HepG2 (cell line): ENCODE results near the gene FRMD8.

Experiments
- CCAR2 ChIP-seq: fragments of 200-400 bp; formaldehyde crosslinking; optimal IDR thresholded peaks from 2 replicates; pipeline ENCODE3; 2018; ENCODE audit warnings: low read depth, mild to moderate bottlenecking, low read length, moderate library complexity
- CTCF ChIP-seq: sonication (generic); formaldehyde crosslinking; IDR thresholded peaks from 2 replicates; pipeline ENCODE4 v1.5.0; 2020; ENCODE audit warnings: mild to moderate bottlenecking, missing genetic modification reagents, moderate library complexity
- EP300 ChIP-seq, 3 experiments: sonication (generic) in 1 of 3; formaldehyde crosslinking in 1 of 3; IDR thresholded peaks; 2 replicates each; pipeline versions ENCODE4 v1.5.1 to v1.6.1; 2011 to 2020; ENCODE audit warnings: low read depth in 2 of 3, low read length in 2 of 3, borderline replicate concordance in 1 of 3, improper control_type of control experiment in 1 of 3, mild to moderate bottlenecking in 1 of 3, missing genetic modification reagents in 1 of 3, moderate library complexity in 1 of 3
- EZH2 ChIP-seq: conservative IDR thresholded peaks from 2 replicates; pipeline ENCODE4 v1.6.1; 2012; ENCODE audit warnings: mild to moderate bottlenecking, low read depth, low read length, moderate library complexity
- POLR2A ChIP-seq, 2 experiments: IDR thresholded peaks; 2 replicates each; pipeline ENCODE4 v1.6.1; 2011; ENCODE audit warnings: low read depth in 2 of 2, low read length in 2 of 2, mild to moderate bottlenecking in 1 of 2, moderate library complexity in 1 of 2; ENCODE audit not compliant: insufficient read depth in 1 of 2
- RAD21 ChIP-seq: fragments of 450-650 bp; formaldehyde crosslinking; IDR thresholded peaks from 2 replicates; pipeline ENCODE4 v1.5.0; 2020; ENCODE audit warnings: mild to moderate bottlenecking
- TRIM22 ChIP-seq: fragments of 450-650 bp; IDR thresholded peaks from 2 replicates; pipeline ENCODE4 v1.6.1; 2017
- ZKSCAN8 ChIP-seq: IDR thresholded peaks from 2 replicates; pipeline ENCODE4 v1.6.1; 2016; ENCODE audit warnings: borderline replicate concordance, missing genetic modification reagents, missing compliant biosample characterization
- ZNF235 ChIP-seq: sonication (generic); formaldehyde crosslinking; IDR thresholded peaks from 2 replicates; pipeline ENCODE4 v1.8.1; 2023; ENCODE audit warnings: mild to moderate bottlenecking, missing genetic modification reagents, borderline replicate concordance
- ZNF546 ChIP-seq: sonication (generic); formaldehyde crosslinking; conservative IDR thresholded peaks from 2 replicates; pipeline ENCODE4 v1.8.1; 2023; ENCODE audit warnings: mild to moderate bottlenecking, missing genetic modification reagents
- ZNF569 ChIP-seq: sonication (generic); formaldehyde crosslinking; IDR thresholded peaks from 2 replicates; pipeline ENCODE4 v1.5.0; 2020; ENCODE audit warnings: mild to moderate bottlenecking, missing genetic modification reagents, moderate library complexity, borderline replicate concordance
- ZSCAN30 ChIP-seq: sonication (generic); formaldehyde crosslinking; IDR thresholded peaks from 2 replicates; pipeline ENCODE4 v1.5.0; 2020; ENCODE audit warnings: mild to moderate bottlenecking, missing genetic modification reagents

- TF ChIP-seq RAD21 (CRISPR knock-in tag), result no peak
- TF ChIP-seq EZH2, result no peak
- TF ChIP-seq ZNF546, result no peak
- no peak for TF ChIP-seq POLR2A (IDR thresholded peaks at IDR 0.05; ENCODE audit: insufficient read depth in 1 of 2, low read depth in 2 of 2, low read length in 2 of 2)
- TF ChIP-seq ZKSCAN8 (CRISPR knock-in tag), result no peak
- no peak for TF ChIP-seq CTCF (CRISPR knock-in tag)
- no peak for TF ChIP-seq ZSCAN30
- TF ChIP-seq TRIM22, result no peak
- no peak for TF ChIP-seq EP300 (IDR thresholded peaks at IDR 0.05; ENCODE audit: low read depth in 2 of 2, low read length in 2 of 2)
- TF ChIP-seq EP300 (CRISPR knock-in tag; IDR thresholded peaks at IDR 0.05; ENCODE audit: borderline replicate concordance), result no peak
- TF ChIP-seq ZNF569 (CRISPR knock-in tag), result no peak
- TF ChIP-seq CCAR2, result no peak
- TF ChIP-seq ZNF235 (CRISPR knock-in tag), result no peak
Observed at GRCh38 chr11:65375012-65375411, 11.4 kb upstream of the FRMD8 start.
